Gastrocnemius medialis (tissue), 4 donors: ENCODE results near the gene VTI1A.

Experiments
- CTCF ChIP-seq, 5 experiments: fragments of 450-650 bp in 3 of 5; fragments of 200-600 bp in 2 of 5; sonication (generic) in 2 of 5; IDR thresholded peaks in 4 of 5; conservative IDR thresholded peaks in 1 of 5; 1 replicate in 4 of 5; 2 replicates in 1 of 5; pipeline ENCODE4 v1.5.1; 2016 to 2019; ENCODE audit warnings: antibody characterized with exemption in 5 of 5, mild to moderate bottlenecking in 3 of 5, moderate library complexity in 3 of 5
- POLR2A ChIP-seq, 2 donors: fragments of 450-650 bp; IDR thresholded peaks; one replicate each; pipeline ENCODE4 v1.6.1; 2017; ENCODE audit warnings: antibody characterized with exemption in 2 of 2, mild to moderate bottlenecking in 2 of 2, moderate library complexity in 2 of 2

GRCh38 chr10:112593023-112593422, 146.0 kb downstream of the VTI1A start:
- TF ChIP-seq POLR2A (IDR thresholded peaks at IDR 0.05) (no peak), CTCF (IDR thresholded peaks at IDR 0.05 in 4 of 5, conservative IDR thresholded peaks at IDR 0.05 in 1 of 5) (no peak)
